GM15510 (cell line): ENCODE measurements around the gene KDM4C.

ENCODE experiments used
- POLR2A ChIP-seq: IDR thresholded peaks from 3 replicates; pipeline ENCODE4 v1.6.1; 2011; ENCODE audit warnings: borderline replicate concordance; ENCODE audit not compliant: insufficient read length; ENCODE audit errors: extremely low read depth

The KDM4C gene

DNA sequence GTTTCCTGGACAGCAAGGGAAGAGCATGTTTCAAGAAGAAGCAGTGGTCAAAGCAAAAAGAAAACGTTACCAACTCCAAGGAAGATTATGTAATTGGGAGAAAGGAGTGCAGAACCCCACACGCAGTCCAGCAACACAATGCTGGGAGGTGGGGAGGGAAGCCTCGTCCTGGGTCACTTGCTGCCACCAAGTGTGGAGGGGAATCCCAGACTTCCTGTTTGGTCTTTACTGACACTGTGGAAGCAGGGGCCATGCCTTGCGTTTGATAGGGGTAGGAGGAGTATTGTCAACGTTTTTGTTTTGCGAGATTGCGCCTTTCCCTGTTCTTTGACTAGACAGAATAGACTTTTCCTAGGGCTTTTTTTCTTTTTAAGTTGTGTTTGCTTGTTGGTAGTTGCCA is 421.0 kb downstream of the KDM4C start:
- TF ChIP-seq POLR2A: no peak

DNA sequence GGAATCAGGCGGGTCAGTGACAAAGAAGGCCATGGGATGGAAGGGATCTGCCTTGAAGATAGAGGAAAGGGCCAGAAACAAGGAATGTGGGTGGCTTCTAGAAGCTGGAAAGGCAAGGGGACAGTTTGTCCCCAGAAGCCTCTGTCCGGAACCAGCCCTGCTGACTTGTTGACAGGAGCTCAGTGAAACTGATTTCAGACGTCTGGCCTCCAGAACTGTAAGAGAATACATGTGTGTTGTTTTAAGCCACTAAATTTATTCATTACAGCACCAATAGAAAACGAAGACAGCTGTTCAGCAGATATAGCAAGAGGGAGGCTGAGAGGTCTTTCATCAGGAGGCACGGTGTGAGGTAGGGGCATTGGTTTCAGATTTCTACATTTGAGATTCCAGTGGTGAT is 422.5 kb downstream of the KDM4C start:
- TF ChIP-seq POLR2A: no peak

DNA sequence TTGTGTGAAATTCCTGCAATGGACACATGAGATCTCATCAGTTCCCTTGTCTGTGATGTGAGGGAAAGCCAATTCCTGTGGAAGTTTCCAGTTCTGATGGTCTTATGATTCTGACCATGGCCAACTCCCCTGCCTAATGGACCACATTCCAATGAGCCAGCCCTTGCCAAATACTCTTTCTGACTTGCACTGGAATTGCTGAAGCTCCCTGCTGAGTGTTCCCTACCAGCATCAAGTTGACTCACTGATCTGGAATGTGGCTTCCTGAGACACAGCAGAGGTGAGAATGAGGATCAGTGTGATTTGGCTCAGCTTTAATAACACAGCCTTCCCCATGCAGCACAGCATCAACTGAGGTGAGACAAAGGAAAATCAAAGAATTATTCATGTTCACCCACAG is 427.8 kb downstream of the KDM4C start:
- no peak for TF ChIP-seq POLR2A

DNA sequence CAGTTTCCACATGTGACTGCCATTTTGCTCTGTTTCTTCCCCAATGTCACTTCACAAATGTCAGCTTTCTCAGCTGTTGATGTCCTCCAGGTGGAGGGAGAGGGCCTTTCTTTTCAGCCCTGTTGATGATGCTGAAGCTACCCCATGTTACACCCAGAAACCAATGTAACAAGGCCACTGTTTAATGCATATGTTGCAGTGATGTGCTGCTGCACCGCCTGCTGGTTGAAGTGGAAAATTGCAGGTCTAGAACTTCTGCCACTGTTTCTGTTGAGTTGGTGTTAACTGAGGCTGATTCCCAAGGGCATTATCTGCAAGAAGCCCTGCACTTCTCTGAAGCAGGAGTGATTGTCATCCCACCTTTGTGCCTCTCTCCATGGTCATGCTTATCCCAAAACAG is 428.4 kb downstream of the KDM4C start:
- no peak for TF ChIP-seq POLR2A

DNA sequence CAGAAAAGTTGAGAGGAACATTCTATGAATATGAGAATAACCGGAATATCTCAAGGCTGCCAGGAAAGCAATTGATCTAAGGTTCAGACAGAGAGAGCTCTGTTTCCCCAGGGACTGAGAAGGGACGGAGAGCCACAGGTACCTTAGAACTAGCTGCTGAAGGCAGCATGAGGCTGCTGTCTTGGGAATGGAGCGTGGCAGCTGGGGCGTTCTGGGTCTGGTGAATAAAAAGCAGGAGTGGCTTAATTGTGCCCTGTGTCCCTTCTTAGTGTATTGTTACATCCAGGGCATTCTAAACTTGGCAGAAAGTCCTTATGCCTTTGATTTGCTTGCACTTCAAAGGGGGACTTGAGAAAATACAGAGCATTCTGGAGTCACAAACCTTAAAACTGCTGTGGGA is 434.5 kb downstream of the KDM4C start:
- TF ChIP-seq POLR2A: no peak

DNA sequence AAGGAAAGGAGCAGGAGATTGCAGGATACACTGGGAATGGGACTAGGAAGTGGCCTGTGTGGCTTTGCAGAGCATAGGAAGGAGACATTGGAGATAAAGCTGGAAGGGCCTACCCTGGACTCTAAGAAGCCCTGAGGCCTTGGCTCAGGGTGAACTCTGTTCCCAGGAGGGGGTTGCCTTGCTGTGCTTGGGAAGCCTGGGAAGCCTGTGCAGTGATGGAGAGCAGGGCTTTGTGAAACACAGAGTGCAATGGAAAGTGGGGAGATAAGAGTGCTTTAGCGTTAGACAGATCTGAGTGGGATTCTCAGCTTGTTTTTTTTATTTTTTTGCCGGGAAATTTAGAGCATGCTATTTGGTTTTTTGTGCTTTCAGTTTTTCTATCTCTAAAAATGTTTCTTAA is 437.8 kb downstream of the KDM4C start:
- TF ChIP-seq POLR2A: no peak

DNA sequence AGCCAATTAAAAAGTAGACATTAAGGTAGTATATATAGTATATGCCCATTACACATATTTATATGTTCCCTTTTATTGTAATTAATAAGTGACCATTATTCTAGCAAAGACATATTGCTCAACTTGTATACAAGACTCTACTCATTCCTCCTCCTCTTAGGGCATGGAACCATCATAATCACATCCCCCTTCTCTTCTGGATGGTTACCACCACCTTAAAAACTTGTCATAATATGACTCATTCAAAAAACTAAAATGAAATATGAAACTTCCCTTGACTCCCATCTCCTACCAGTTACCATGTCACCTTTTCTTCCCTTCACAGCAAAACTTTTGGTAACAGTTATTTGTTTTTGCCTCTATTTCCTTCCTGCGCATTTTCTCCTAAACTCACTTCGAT is 438.7 kb downstream of the KDM4C start:
- no peak for TF ChIP-seq POLR2A

DNA sequence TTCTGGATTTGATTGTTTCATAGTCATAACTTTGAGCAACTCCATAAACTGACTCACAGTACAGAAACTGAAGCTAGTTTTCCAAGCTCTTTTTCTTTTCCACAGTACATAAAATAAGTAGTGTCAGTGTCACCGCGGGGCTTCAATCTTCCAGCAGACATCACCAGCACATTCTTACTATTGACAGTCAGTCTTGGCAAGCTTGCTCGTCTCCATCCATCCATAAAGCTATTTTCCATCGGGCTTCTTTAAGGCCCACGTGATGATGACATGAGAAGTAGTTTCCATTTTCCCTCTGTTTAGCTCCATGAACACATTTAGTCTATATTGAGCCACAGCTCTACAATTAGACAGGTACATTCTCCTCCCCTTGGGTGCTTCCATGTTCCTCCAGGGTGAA is 443.4 kb downstream of the KDM4C start:
- no peak for TF ChIP-seq POLR2A

DNA sequence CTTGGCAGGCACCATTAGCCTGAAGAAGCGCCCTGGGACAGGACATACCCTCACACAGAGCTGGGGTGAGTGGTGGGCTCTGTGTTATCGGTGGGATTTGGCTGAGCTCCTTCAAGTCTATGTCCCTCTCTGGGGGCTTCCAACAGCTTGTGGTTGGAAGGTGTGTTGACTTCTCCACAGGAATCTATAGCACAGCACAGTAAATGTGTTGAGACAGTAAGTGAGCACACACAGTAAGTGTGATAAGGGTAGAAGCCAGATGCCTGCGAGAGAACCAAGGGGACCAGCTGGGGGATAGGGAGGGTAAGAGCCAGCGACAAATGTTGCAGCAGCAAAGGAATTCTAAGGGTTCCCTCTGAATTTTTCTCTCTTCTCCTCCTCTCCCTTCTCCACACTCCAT is 448.0 kb downstream of the KDM4C start:
- TF ChIP-seq POLR2A: no peak

DNA sequence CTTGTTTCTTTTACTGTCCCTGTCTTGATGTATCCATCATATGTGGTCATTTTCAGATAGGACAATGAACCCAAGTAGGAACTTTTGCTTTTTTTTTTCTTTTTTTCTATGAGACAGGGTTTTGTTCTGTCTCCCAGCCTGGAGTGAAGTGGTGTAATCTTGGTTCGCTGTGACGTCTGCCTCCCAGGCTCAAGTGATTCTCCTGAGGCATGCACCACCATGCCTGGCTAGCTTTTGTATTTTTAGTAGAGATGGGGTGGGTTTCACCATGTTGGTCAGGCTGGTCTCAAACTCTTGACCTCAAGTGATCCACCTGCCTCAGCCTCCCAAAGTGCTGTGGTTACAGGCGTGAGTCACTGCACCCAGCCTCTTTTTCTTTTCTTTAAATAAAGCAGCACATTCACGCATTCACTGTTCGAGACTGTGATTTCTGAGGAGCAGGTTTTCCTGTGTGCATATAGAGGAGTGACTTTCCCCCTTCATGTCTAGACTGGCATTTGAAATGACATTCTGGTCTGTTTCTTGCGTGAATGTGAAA is 448.5 kb downstream of the KDM4C start:
- TF ChIP-seq POLR2A: no peak

DNA sequence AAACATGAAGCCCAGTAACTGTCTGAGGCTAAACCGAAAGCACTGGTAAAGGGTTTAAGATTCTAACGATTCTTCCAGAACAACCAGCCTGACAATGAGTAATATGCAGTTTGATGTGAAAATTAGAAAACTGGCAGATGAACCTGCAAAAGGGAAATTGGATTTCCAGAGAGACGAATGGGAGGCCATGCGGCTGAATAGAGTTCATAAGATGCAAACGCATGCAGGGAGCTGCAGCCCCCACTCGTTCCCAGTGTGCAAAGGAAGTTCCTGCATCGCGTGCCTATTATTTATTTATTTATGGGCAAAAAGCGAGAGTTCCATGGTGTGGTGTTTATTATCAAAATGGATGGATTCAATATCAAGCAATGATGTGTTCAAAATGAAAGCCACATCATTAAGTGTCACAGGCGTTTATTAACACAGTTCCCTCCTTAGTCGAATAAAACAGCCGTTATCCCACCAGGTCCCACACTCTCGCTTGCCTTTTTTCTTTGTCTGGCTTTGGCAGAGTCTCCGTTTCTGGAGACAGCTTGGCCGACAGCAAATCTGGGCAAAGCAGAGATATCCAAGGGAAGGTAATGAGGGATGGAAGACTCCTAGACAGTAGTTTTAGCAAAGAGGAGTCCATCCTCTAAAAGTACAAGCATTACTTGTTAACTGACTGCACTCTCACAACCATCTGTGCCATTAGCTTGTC is 451.4 kb downstream of the KDM4C start:
- no peak for TF ChIP-seq POLR2A

DNA sequence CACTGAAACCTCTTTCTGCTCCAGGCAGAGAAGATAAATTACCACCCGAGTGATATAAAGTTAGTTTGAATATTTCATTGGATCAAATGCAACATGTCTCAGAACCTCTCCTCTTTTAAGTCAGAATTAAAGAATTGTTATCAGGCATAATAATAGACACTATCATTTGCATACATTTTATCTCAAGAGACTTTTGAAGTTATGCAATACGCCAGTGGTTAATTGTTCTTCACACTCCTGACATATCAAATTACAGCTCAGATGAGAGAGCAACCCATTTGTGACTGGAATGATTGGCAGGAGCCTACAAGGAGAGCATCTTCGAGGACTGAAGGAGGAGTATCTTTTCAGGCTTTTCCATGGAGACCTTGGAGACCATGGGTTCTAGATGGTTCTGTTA is 452.2 kb downstream of the KDM4C start:
- no peak for TF ChIP-seq POLR2A

DNA sequence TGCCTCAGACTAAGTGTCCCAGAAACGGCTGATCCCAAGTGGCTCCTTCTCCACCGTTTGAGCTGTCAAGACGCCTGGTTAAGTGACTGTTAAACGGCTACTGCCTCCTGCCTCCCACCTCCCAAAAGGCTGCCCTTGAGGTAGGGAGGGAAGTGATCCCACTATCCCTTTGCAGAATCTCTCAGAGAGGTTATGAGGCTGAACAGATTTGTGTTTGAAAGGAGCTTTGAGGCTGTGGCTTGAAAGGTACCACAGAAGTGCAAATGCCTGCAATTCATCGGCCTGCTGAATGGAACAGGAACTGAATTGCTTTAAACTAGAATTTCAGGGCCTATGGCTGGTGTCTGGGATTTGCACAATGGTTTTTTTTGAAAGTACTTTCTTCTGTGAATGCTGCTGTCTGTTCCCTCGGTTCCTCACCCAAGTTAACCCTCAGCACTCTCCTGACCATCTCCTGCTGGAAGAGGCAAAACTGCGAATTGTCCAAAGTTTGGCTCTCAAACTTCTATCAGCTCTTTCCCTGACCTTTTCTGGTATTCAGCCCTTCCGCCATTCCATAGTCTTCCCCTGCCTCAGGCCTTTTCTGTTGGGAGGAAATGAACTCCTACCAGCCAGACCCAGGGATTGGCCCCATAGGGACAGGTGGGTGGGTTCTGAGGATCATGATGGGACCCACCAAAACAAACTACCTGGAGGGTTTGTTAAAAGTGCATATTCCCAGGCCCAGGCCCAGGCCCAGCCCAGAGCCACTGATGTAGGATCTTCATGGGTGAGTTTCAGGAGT is 453.3 kb downstream of the KDM4C start:
- no peak for TF ChIP-seq POLR2A

DNA sequence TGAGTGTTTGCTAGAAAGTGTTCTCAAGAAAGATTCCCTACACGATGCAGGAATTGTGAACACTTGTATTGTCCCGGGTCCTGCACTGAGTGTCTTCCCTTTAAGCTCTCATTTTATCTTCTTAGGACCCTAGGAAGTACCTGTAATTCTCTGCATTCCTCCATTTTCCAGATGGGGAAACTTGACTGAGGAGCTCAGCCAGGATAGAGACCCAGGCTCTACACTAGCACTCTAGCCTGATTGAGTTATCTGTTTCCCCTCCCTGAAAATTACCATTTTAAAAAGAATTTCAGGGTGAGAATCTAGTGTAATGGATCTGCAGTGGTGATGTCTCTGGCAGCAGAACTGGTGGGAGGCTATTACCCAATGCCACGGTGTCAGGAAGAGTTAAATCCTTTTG is 453.9 kb downstream of the KDM4C start:
- no peak for TF ChIP-seq POLR2A

DNA sequence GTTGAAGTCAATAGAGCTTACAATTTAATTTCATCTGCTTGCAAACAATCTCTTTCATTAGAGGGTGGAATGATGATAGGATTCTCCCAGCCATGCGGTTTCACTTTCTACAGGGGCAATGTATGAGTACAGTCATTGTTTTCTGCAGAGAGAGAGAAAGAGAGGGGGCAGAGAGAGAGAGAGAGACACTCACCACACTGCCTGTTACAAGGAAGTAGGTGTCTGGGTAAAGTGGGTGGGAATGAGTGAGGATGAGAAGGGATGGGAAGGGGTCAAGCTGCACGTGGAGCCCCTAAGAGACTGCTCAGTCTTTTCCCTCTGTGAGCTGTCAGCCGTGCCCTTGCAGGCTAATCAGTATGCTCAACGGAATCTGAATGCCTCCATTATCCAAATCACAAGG is 454.3 kb downstream of the KDM4C start:
- TF ChIP-seq POLR2A: no peak
